Measurements from ENCODE around the gene BTBD1.
"Not testable (repeated sequence)": the region's sequence is repeated elsewhere in the genome, so short reads cannot be mapped to it uniquely, and the experiment has no call there.

Gene BTBD1

GRCh38 chr15:83098079-83098478, 31.0 kb upstream of the BTBD1 start:
- no peak for DNase-seq (ENCODE audit: low read depth)
- no peak overlapping the region for H3K4me3 ChIP-seq (ENCODE audit: low read depth, low read length)
- in situ Hi-C loops (cut with HindIII; ENCODE audit: low sequenced_read_pairs): loop anchor here (5.0 kb wide), 1 partner anchor 86 kb away; the partner anchor contains the start of gene C15orf40
- no peak for TF ChIP-seq CTCF (IDR thresholded peaks at IDR 0.05; ENCODE audit: low read depth, low read length, missing control alignments)

GRCh38 chr15:83094583-83094982, 27.5 kb upstream of the BTBD1 start:
- in situ Hi-C loops (cut with HindIII; ENCODE audit: low sequenced_read_pairs): loop anchor here (5.0 kb wide), 1 partner anchor 83 kb away; no protein-coding TSS in a partner anchor
- no peak overlapping the region for H3K4me3 ChIP-seq (ENCODE audit: low read depth, low read length)
- no peak for TF ChIP-seq CTCF (IDR thresholded peaks at IDR 0.05; ENCODE audit: low read depth, low read length, missing control alignments)

GRCh38 chr15:83092309-83092976, 25.4 kb upstream of the BTBD1 start:
- H3K4me3 ChIP-seq (ENCODE audit: low read depth, low read length): no peak overlapping the region
- TF ChIP-seq CTCF (IDR thresholded peaks at IDR 0.05; ENCODE audit: low read depth, low read length, missing control alignments): no peak
- DNase-seq (ENCODE audit: low read depth): no peak
- in situ Hi-C loops (cut with HindIII; ENCODE audit: low sequenced_read_pairs): loop anchor here (5.0 kb wide), 1 partner anchor 85 kb away; no protein-coding TSS in a partner anchor

More at GRCh38 chr15:83094583-83094982, 27.5 kb upstream of the BTBD1 start:
- DNase-seq (ENCODE audit: low read depth): no peak

- H3K4me3 ChIP-seq (ENCODE audit: low read depth, low read length); DNase-seq (ENCODE audit: low read depth): not testable (repeated sequence)
- in situ Hi-C loops (cut with HindIII; ENCODE audit: low sequenced_read_pairs): loop anchor here (5.0 kb wide), 1 partner anchor 85 kb away; no protein-coding TSS in a partner anchor
Observed at GRCh38 chr15:83091965-83092308, 24.9 kb upstream of the BTBD1 start.

GRCh38 chr15:83090465-83090864, 23.4 kb upstream of the BTBD1 start:
- H3K4me3 ChIP-seq (ENCODE audit: low read depth, low read length): no peak overlapping the region
- DNase-seq (ENCODE audit: low read depth): no peak
- no peak for TF ChIP-seq CTCF (IDR thresholded peaks at IDR 0.05; ENCODE audit: low read depth, low read length, missing control alignments)
- in situ Hi-C loops (cut with HindIII; ENCODE audit: low sequenced_read_pairs): loop anchor here (5.0 kb wide), 1 partner anchor 87 kb away; no protein-coding TSS in a partner anchor

- TF ChIP-seq CTCF (IDR thresholded peaks at IDR 0.05; ENCODE audit: low read depth, low read length, missing control alignments): no peak
- H3K4me3 ChIP-seq (ENCODE audit: low read depth, low read length): no peak overlapping the region
- in situ Hi-C loops (cut with HindIII; ENCODE audit: low sequenced_read_pairs): no loop called here
- no peak for DNase-seq (ENCODE audit: low read depth)
Observed at GRCh38 chr15:83088876-83089275, 21.8 kb upstream of the BTBD1 start.

- no peak overlapping the region for H3K4me3 ChIP-seq (ENCODE audit: low read depth, low read length)
- DNase-seq (ENCODE audit: low read depth): no peak
- TF ChIP-seq CTCF (IDR thresholded peaks at IDR 0.05; ENCODE audit: low read depth, low read length, missing control alignments): no peak
- in situ Hi-C loops (cut with HindIII; ENCODE audit: low sequenced_read_pairs): no loop called here
Observed at GRCh38 chr15:83087576-83087975, 20.5 kb upstream of the BTBD1 start.

GRCh38 chr15:83085864-83086552, 19.0 kb upstream of the BTBD1 start:
- H3K4me3 ChIP-seq (ENCODE audit: low read depth, low read length); in situ Hi-C loops (cut with HindIII; ENCODE audit: low sequenced_read_pairs); DNase-seq (ENCODE audit: low read depth): not testable (repeated sequence)

- in situ Hi-C loops (cut with HindIII; ENCODE audit: low sequenced_read_pairs); DNase-seq (ENCODE audit: low read depth); H3K4me3 ChIP-seq (ENCODE audit: low read depth, low read length): not testable (repeated sequence)
Observed at GRCh38 chr15:83085461-83085860, 18.4 kb upstream of the BTBD1 start.

Data from astrocyte of the cerebellum (primary cell).